Left ventricle myocardium superior (tissue), 1 donor: ENCODE measurements around the gene ZNF423. TPM values are rescaled to one million over a fixed set of nuclear protein-coding genes. Genes with fewer than 3 reads are reported as not detected.

Experiments used
- ATAC-seq: fragments of 200-7000 bp; cut with Tn5 transposase; one replicate; pipeline ENCODE4 v1.9.1; 2020; ENCODE audit warnings: mild to moderate bottlenecking, moderate library complexity
- DNase-seq: peaks from one replicate; pipeline ENCODE4 v3.0.0-alpha.2; 2020
- intact Hi-C: fragments of 100-400 bp; cut with micrococcal nuclease; formaldehyde crosslinking; loops from one replicate; pipeline ENCODE4 v1.11.0; 2022
- total RNA-seq: library from RNA; stranded (reverse); fragmentation: NEBNext Ultra II Directional; extraction: Animal tissue kit (Norgen Biotek cat#: 25700); gene quantifications from one replicate; pipeline ENCODE4 v1.2.1, GENCODE V29; 2021
- donor health status: DM: no; HTN: yes; CAD: no; lungs with severe emphysema.

Gene ZNF423
- total RNA-seq, 1 donor from 2014 or later, result 7.8 TPM

- ATAC-seq, result no peak
Measured at GRCh38 chr16:49462362-49462988, 393.4 kb downstream of the ZNF423 start.

GRCh38 chr16:49461517-49461951, 394.4 kb downstream of the ZNF423 start:
- intact Hi-C loops, result no loop called here
- ATAC-seq, result no peak
- no peak for DNase-seq

More at GRCh38 chr16:49462362-49462988, 393.4 kb downstream of the ZNF423 start:
- no peak for DNase-seq
- intact Hi-C loops, result no loop called here

- ATAC-seq (no peak), DNase-seq (no peak)
- intact Hi-C loops, result no loop called here
Measured at GRCh38 chr16:49460786-49461470, 395.0 kb downstream of the ZNF423 start.

- intact Hi-C loops, result no loop called here
- DNase-seq (no peak), ATAC-seq (no peak)
Measured at GRCh38 chr16:49459953-49460735, 395.8 kb downstream of the ZNF423 start.

GRCh38 chr16:49458656-49459445, 397.1 kb downstream of the ZNF423 start:
- DNase-seq, result no peak
- no peak for ATAC-seq
- intact Hi-C loops, result no loop called here

GRCh38 chr16:49458243-49458642, 397.7 kb downstream of the ZNF423 start:
- DNase-seq, result no peak
- ATAC-seq, result no peak
- intact Hi-C loops, result no loop called here

- no peak for ATAC-seq
- intact Hi-C loops, result no loop called here
- no peak for DNase-seq
Measured at GRCh38 chr16:49457196-49457595, 398.7 kb downstream of the ZNF423 start.

- intact Hi-C loops, result no loop called here
- DNase-seq (no peak), ATAC-seq (no peak)
Measured at GRCh38 chr16:49456763-49457162, 399.1 kb downstream of the ZNF423 start.

GRCh38 chr16:49455991-49456745, 399.7 kb downstream of the ZNF423 start:
- intact Hi-C loops, result no loop called here
- DNase-seq, result no peak
- ATAC-seq, result no peak

- DNase-seq (no peak), ATAC-seq (no peak)
- intact Hi-C loops, result no loop called here
Measured at GRCh38 chr16:49455181-49455990, 400.5 kb downstream of the ZNF423 start.

GRCh38 chr16:49454426-49455180, 401.3 kb downstream of the ZNF423 start:
- intact Hi-C loops, result no loop called here
- no peak for DNase-seq
- ATAC-seq, result no peak

- no peak for DNase-seq
- no peak for ATAC-seq
- intact Hi-C loops, result no loop called here
Measured at GRCh38 chr16:49453983-49454382, 401.9 kb downstream of the ZNF423 start.

GRCh38 chr16:49453021-49453420, 402.9 kb downstream of the ZNF423 start:
- DNase-seq (no peak), ATAC-seq (no peak)
- intact Hi-C loops, result no loop called here

- DNase-seq (no peak), ATAC-seq (no peak)
- intact Hi-C loops, result no loop called here
Measured at GRCh38 chr16:49452578-49452977, 403.3 kb downstream of the ZNF423 start.

- DNase-seq, result no peak
- ATAC-seq, result no peak
- intact Hi-C loops, result no loop called here
Measured at GRCh38 chr16:49452108-49452507, 403.8 kb downstream of the ZNF423 start.

- DNase-seq, result no peak
- intact Hi-C loops, result no loop called here
- no peak for ATAC-seq
Measured at GRCh38 chr16:49446805-49447204, 409.1 kb downstream of the ZNF423 start.

- intact Hi-C loops, result no loop called here
- no peak for DNase-seq
- ATAC-seq, result no peak
Measured at GRCh38 chr16:49443576-49443975, 412.3 kb downstream of the ZNF423 start.
